H9 (cell line): Measurements from ENCODE around the gene NCLN. TPM values are rescaled to one million over a fixed set of nuclear protein-coding genes. Genes with fewer than 3 reads are reported as not detected.

ENCODE experiments used
- DNase-seq: peaks from one replicate; pipeline ENCODE4 v3.0.0-alpha.2; 2017
- H2AFZ ChIP-seq: one replicate; pipeline ENCODE4 v1.6.1; 2013; ENCODE audit warnings: mild to moderate bottlenecking, low read length, control low read depth, moderate library complexity
- H2AK5ac ChIP-seq: 2 replicates; pipeline ENCODE4 v1.6.1; 2013; ENCODE audit warnings: low read length, control low read depth, mixed read lengths; ENCODE audit not compliant: insufficient read length
- H2BK120ac ChIP-seq: one replicate; pipeline ENCODE4 v1.6.1; 2013; ENCODE audit warnings: low read depth, mild to moderate bottlenecking, low read length, control low read depth, inconsistent platforms; ENCODE audit not compliant: poor library complexity, severe bottlenecking
- H2BK12ac ChIP-seq: 2 replicates; pipeline ENCODE4 v1.6.1; 2013; ENCODE audit warnings: low read length, control low read depth, mixed read lengths, low read depth; ENCODE audit not compliant: insufficient read length
- H2BK15ac ChIP-seq: 2 replicates; pipeline ENCODE4 v1.6.1; 2013; ENCODE audit warnings: low read depth, low read length, control low read depth
- H2BK20ac ChIP-seq: one replicate; pipeline ENCODE4 v1.6.1; 2013; ENCODE audit warnings: low read depth, mild to moderate bottlenecking, low read length, control low read depth, inconsistent platforms; ENCODE audit not compliant: poor library complexity, severe bottlenecking
- H2BK5ac ChIP-seq: 2 replicates; pipeline ENCODE4 v1.6.1; 2013; ENCODE audit warnings: low read length, control low read depth, mixed read lengths; ENCODE audit not compliant: insufficient read length
- H3K14ac ChIP-seq: 2 replicates; pipeline ENCODE4 v1.6.1; 2013; ENCODE audit warnings: low read length, control low read depth; ENCODE audit not compliant: insufficient read depth
- H3K18ac ChIP-seq: 2 replicates; pipeline ENCODE4 v1.6.1; 2013; ENCODE audit warnings: low read depth, mild to moderate bottlenecking, mixed read lengths, low read length, control low read depth; ENCODE audit not compliant: insufficient read length
- H3K23ac ChIP-seq: 2 replicates; pipeline ENCODE4 v1.6.1; 2013; ENCODE audit warnings: low read length, control low read depth, mixed read lengths, low read depth; ENCODE audit not compliant: insufficient read length
- H3K23me2 ChIP-seq: 2 replicates; pipeline ENCODE4 v1.6.1; 2013; ENCODE audit warnings: low read depth, mild to moderate bottlenecking, mixed read lengths, low read length, control low read depth; ENCODE audit not compliant: insufficient read length, poor library complexity, severe bottlenecking
- H3K27ac ChIP-seq: 2 replicates; pipeline ENCODE4 v1.5.1; 2013; ENCODE audit warnings: low read length, control low read depth, mixed read lengths, low read depth; ENCODE audit not compliant: insufficient read length
- H3K27me3 ChIP-seq: 2 replicates; pipeline ENCODE4 v1.6.1; 2013; ENCODE audit warnings: low read length, control low read depth, inconsistent platforms; ENCODE audit not compliant: insufficient read depth
- H3K4ac ChIP-seq: 2 replicates; pipeline ENCODE4 v1.6.1; 2013; ENCODE audit warnings: low read depth, mild to moderate bottlenecking, control low read depth, inconsistent platforms, low read length, moderate library complexity
- H3K4me1 ChIP-seq: 2 replicates; pipeline ENCODE4 v1.6.1; 2013; ENCODE audit warnings: low read length, control low read depth, inconsistent platforms; ENCODE audit not compliant: insufficient read depth
- H3K4me2 ChIP-seq: 2 replicates; pipeline ENCODE4 v1.6.1; 2013; ENCODE audit warnings: low read length, control low read depth, mixed read lengths; ENCODE audit not compliant: insufficient read length, insufficient read depth
- H3K56ac ChIP-seq: 2 replicates; pipeline ENCODE4 v1.6.1; 2013; ENCODE audit warnings: low read depth, mild to moderate bottlenecking, mixed read lengths, low read length, control low read depth; ENCODE audit not compliant: insufficient read length
- H3K79me1 ChIP-seq: 2 replicates; pipeline ENCODE4 v1.6.1; 2013; ENCODE audit warnings: low read depth, mild to moderate bottlenecking, moderate library complexity, low read length, control low read depth, inconsistent platforms; ENCODE audit not compliant: insufficient read depth, poor library complexity, severe bottlenecking
- H3K79me2 ChIP-seq: 2 replicates; pipeline ENCODE4 v1.6.1; 2013; ENCODE audit warnings: low read length, control low read depth, inconsistent platforms; ENCODE audit not compliant: insufficient read depth
- H3K9ac ChIP-seq: 2 replicates; pipeline ENCODE4 v1.6.1; 2013; ENCODE audit warnings: low read length, control low read depth, mixed read lengths; ENCODE audit not compliant: insufficient read length; ENCODE audit errors: extremely low read depth
- H3K9me3 ChIP-seq: one replicate; pipeline ENCODE4 v1.6.1; 2013; ENCODE audit warnings: low read depth, low read length, inconsistent platforms; ENCODE audit not compliant: control insufficient read depth
- H3T11ph ChIP-seq: one replicate; pipeline ENCODE4 v1.6.1; 2013; ENCODE audit warnings: mild to moderate bottlenecking, low read length, control low read depth, inconsistent platforms
- H4K20me1 ChIP-seq: one replicate; pipeline ENCODE4 v1.6.1; 2013; ENCODE audit not compliant: control insufficient read depth, insufficient read length, insufficient read depth
- H4K5ac ChIP-seq: 2 replicates; pipeline ENCODE4 v1.6.1; 2013; ENCODE audit warnings: low read depth, mild to moderate bottlenecking, mixed read lengths, low read length, control low read depth; ENCODE audit not compliant: insufficient read length
- H4K8ac ChIP-seq: replicated peaks from 2 replicates; pipeline ENCODE4 v1.6.1; 2013; ENCODE audit warnings: low read length, control low read depth, mixed read lengths, low read depth; ENCODE audit not compliant: insufficient read length
- H4K91ac ChIP-seq: 2 replicates; pipeline ENCODE4 v1.6.1; 2013; ENCODE audit warnings: low read depth, mild to moderate bottlenecking, moderate library complexity, mixed read lengths, low read length, control low read depth; ENCODE audit not compliant: insufficient read length
- H3K27ac Mint-ChIP-seq, 3 experiments: 2 replicates in 2 of 3; 3 replicates in 1 of 3; pipeline ENCODE4 v1.8.0; 2020 to 2021; ENCODE audit warnings: mixed read lengths in 3 of 3, mild to moderate bottlenecking in 1 of 3, moderate library complexity in 1 of 3
- H3K27me3 Mint-ChIP-seq: 2 replicates; pipeline ENCODE4 v1.8.0; 2021; ENCODE audit warnings: low read depth, mild to moderate bottlenecking, moderate library complexity, mixed read lengths
- H3K36me3 Mint-ChIP-seq, 3 experiments: 2 replicates in 2 of 3; 3 replicates in 1 of 3; pipeline ENCODE4 v1.8.0; 2020 to 2021; ENCODE audit warnings: low read depth in 3 of 3, mixed read lengths in 3 of 3; ENCODE audit not compliant: insufficient read depth in 1 of 3
- H3K4me1 Mint-ChIP-seq, 2 experiments: 2 replicates each; pipeline ENCODE4 v1.8.0; 2020; ENCODE audit warnings: mixed read lengths in 2 of 2
- H3K4me3 Mint-ChIP-seq, 2 experiments: 2 replicates in 1 of 2; 3 replicates in 1 of 2; pipeline ENCODE4 v1.8.0; 2020 to 2021; ENCODE audit warnings: mild to moderate bottlenecking in 2 of 2, mixed read lengths in 2 of 2, moderate library complexity in 1 of 2
- H3K9me3 Mint-ChIP-seq, 2 experiments: 2 replicates in 1 of 2; 3 replicates in 1 of 2; pipeline ENCODE4 v1.8.0; 2020; ENCODE audit warnings: mild to moderate bottlenecking in 2 of 2, mixed read lengths in 2 of 2, moderate library complexity in 1 of 2
- WGBS: extraction: QIAGEN DNeasy Blood & Tissue Kit; methylation state at CpG from one replicate; pipeline ENCODE4 v1.1.7; 2013; ENCODE audit warnings: missing lambda C conversion rate, low lambda C conversion rate, mixed read lengths; ENCODE audit not compliant: insufficient read length; ENCODE audit errors: extremely low coverage; 5-methylcytosine and 5-hydroxymethylcytosine counted together
- total RNA-seq: library from RNA; stranded (reverse); gene quantifications from 2 replicates; pipeline ENCODE4 v1.2.1, GENCODE V29; 2021
- TF ChIP-seq, protein P1 (sequence below): fragments of 200-600 bp; sonication (generic); conservative IDR thresholded peaks from 3 replicates; pipeline ENCODE4 v1.8.0; 2021; ENCODE audit warnings: antibody characterized with exemption, mild to moderate bottlenecking

The NCLN gene
- total RNA-seq, 1 experiment from 2014 or later = 94.8 TPM

DNA sequence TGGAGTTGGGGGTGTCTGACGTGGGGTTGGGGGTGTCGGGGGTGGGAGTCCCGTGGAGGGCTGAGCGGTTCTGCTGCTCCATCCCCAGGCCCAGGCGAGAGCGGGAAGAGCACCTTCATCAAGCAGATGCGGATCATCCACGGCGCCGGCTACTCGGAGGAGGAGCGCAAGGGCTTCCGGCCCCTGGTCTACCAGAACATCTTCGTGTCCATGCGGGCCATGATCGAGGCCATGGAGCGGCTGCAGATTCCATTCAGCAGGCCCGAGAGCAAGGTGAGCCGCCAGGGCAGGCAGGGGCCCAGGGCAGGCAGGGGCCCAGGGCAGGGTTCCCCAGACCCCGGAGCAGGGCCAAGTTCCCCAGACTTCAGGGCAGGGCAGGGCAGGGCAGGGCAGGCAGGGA, 37.2 kb upstream of the NCLN start:
- no peak overlapping the region for H4K5ac ChIP-seq
- H3K4ac ChIP-seq = no peak overlapping the region
- no peaks in the 10 kb centered on the region for H3K27me3 ChIP-seq
- H2BK20ac ChIP-seq = no peak overlapping the region
- no peak overlapping the region for H3K56ac ChIP-seq
- no peaks in the 10 kb centered on the region for H3K9me3 ChIP-seq
- no peak for DNase-seq
- H4K20me1 ChIP-seq = no peaks in the 10 kb centered on the region
- H3K27ac ChIP-seq = no peak overlapping the region
- no peaks in the 10 kb centered on the region for H3K4me1 ChIP-seq
- Mint-ChIP-seq H3K36me3 (no peaks in the 10 kb centered on the region), H3K27ac (no peak overlapping the region; a peak in 1 of 7 replicates), H3K4me1 (peaks cover 6 to 15% of the 10 kb centered on the region in 2 experiments), H3K4me3 (no peak overlapping the region), H3K9me3 (peaks cover 3 to 5% of the 10 kb centered on the region in 2 experiments; a peak in 2 of 5 replicates), H3K27me3 (peaks cover 11% of the 10 kb centered on the region)
- H2BK12ac ChIP-seq = no peak overlapping the region
- no peak overlapping the region for H2AFZ ChIP-seq
- no peak overlapping the region for H2BK120ac ChIP-seq
- H3T11ph ChIP-seq = no peak overlapping the region
- no peaks in the 10 kb centered on the region for H3K23me2 ChIP-seq
- H3K9ac ChIP-seq = no peak overlapping the region
- H4K91ac ChIP-seq = no peak overlapping the region
- no peak overlapping the region for H2BK15ac ChIP-seq
- TF ChIP-seq, protein P1, sequence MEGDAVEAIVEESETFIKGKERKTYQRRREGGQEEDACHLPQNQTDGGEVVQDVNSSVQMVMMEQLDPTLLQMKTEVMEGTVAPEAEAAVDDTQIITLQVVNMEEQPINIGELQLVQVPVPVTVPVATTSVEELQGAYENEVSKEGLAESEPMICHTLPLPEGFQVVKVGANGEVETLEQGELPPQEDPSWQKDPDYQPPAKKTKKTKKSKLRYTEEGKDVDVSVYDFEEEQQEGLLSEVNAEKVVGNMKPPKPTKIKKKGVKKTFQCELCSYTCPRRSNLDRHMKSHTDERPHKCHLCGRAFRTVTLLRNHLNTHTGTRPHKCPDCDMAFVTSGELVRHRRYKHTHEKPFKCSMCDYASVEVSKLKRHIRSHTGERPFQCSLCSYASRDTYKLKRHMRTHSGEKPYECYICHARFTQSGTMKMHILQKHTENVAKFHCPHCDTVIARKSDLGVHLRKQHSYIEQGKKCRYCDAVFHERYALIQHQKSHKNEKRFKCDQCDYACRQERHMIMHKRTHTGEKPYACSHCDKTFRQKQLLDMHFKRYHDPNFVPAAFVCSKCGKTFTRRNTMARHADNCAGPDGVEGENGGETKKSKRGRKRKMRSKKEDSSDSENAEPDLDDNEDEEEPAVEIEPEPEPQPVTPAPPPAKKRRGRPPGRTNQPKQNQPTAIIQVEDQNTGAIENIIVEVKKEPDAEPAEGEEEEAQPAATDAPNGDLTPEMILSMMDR = no peak
- no peak overlapping the region for H3K4me2 ChIP-seq
- WGBS = no CpG with 5 or more reads among the region's 20 CpGs
- H4K8ac ChIP-seq = no peak overlapping the region
- no peak overlapping the region for H3K18ac ChIP-seq
- H3K14ac ChIP-seq = no peak overlapping the region
- no peak overlapping the region for H2AK5ac ChIP-seq
- no peaks in the 10 kb centered on the region for H3K79me2 ChIP-seq
- no peak overlapping the region for H3K23ac ChIP-seq
- H3K79me1 ChIP-seq = no peaks in the 10 kb centered on the region
- no peak overlapping the region for H2BK5ac ChIP-seq
